ENCODE results near the gene HSFX3.

GRCh38 chrX:149521438-149521837 is 28.3 kb downstream of the HSFX3 start:
- TF ChIP-seq CTCF (conservative IDR thresholded peaks at IDR 0.05 in 1 of 2, IDR thresholded peaks at IDR 0.05 in 1 of 2; ENCODE audit: low read depth in 1 of 2, low read length in 2 of 2) (no peak), EZH2 (IDR thresholded peaks at IDR 0.05; ENCODE audit: low read length, missing control alignments) (no peak)

All from fibroblast of lung (primary cell).